Measurements from ENCODE around the gene KPNA6. TPM values are rescaled to one million over a fixed set of nuclear protein-coding genes. Genes with fewer than 3 reads are reported as not detected.
"Not testable (repeated sequence)": the region's sequence is repeated elsewhere in the genome, so short reads cannot be mapped to it uniquely, and the experiment has no call there.

KPNA6 gene
- total RNA-seq: 10 to 100 TPM; 82.6 to 90.0 (median 88.1) TPM

DNA sequence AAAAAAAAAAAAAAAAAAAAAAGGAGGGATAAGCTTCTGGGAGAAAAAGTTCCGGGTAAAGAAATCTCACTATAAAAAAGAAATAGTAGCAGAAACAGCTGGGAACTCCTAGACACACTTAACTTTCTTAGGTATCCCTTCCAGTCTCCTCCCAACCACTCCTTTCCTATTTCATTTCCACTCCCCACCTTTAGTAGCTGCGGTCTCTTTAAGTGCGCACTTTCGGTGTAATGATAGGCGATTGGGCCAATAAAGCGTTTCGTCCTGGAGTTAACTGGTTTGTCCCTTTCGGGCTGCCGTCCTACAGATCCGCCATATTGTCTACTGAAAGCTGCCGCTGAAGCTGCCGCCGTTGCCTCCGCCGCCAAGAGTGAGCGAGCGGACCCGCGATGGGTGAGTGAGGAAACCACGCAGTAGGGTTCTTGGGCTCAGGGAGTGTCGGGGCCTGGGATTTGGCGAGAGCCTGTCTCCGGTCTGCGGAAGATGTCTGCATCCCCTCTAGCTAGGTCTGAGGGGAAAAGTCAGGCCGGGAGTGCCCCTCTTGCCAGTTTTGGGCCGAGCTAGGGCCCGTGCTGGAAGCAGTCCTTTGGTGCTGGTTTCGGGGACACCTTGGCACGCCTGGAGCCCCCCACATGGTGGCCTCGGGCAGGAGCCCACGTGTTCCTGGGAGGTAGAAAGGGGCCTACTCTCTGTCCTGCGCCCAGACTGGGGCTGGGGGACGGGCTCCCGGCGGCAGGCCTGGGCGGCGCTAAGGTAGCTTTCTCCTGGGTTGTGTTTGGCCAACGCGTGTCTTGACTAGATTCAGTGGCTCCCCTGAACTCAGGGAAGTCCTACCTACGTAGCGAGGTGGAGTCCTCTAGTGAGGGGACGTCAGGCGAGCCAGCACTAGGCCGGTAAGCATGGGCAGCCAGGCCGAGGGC lies at the start of gene KPNA6:
Gene KPNA6, plus strand, starts transcription at position 315 of the 920 bp plus-strand sequence. Its CDS starts 75 bp downstream, at position 390.
- H3K27me3 Mint-ChIP-seq (ENCODE audit: low read depth): no peaks in the 10 kb centered on the region
- H3K9me3 Mint-ChIP-seq: no peaks in the 10 kb centered on the region
- peak; percentile 79 for DNase-seq
- peak; percentile 83 to 85 for ATAC-seq
- H3K4me1 Mint-ChIP-seq (ENCODE audit: low read depth): peaks cover 36% of the 10 kb centered on the region
- H3K36me3 Mint-ChIP-seq (ENCODE audit: insufficient read depth): peaks cover 6% of the 10 kb centered on the region
- peak within 1 kb of the TSS; percentile 98 for H3K4me3 Mint-ChIP-seq

DNA sequence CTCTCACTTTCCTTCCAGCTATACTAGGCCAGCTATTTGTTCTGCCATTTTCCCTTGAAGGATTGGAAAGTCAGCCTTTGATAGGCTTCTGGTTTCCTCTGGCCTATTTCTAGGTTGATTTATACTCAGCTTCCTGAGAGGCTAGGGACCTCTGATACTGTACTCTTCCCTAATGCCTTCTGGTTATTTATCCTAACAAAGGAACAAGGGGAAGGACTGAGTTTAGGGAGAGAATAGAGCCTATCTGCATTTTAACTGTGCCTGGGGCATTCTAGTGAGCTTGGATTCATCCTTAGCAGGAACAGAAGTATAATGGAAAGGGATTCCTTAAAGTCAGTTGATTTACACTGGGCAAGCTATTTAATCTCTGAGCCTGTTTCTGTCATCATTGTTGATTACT lies 46.9 kb upstream of the KPNA6 start:
- H3K9me3 Mint-ChIP-seq: no peaks in the 10 kb centered on the region
- ATAC-seq (no peak), DNase-seq (no peak)
- H3K27me3 Mint-ChIP-seq (ENCODE audit: low read depth): no peaks in the 10 kb centered on the region
- H3K36me3 Mint-ChIP-seq (ENCODE audit: insufficient read depth): peaks cover 11% of the 10 kb centered on the region
- no peak overlapping the region for H3K4me3 Mint-ChIP-seq
- H3K4me1 Mint-ChIP-seq (ENCODE audit: low read depth): no peaks in the 10 kb centered on the region

DNA sequence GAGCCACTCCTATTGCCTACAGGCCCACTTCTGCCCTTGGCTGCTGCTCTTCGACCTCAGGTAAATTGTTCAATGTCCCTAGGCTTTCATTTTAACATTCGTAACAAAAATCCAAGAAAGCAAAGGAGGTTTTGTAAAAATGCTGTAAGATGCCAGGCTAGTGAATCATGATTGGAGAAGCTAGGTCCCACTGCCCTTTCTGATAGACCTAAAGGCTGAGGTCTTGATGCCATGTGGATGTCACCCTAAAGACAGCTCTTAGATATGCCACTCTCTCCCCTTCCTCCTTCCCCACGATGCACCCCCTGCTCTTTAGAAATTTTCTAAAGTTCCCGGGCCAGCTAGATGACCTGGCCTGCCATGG lies 45.0 kb upstream of the KPNA6 start:
- Mint-ChIP-seq H3K4me3 (no peak overlapping the region), H3K36me3 (ENCODE audit: insufficient read depth) (peaks cover 11% of the 10 kb centered on the region), H3K27me3 (ENCODE audit: low read depth) (no peaks in the 10 kb centered on the region), H3K4me1 (ENCODE audit: low read depth) (peaks cover 7% of the 10 kb centered on the region), H3K9me3 (no peaks in the 10 kb centered on the region)
- DNase-seq (no peak), ATAC-seq (no peak)

DNA sequence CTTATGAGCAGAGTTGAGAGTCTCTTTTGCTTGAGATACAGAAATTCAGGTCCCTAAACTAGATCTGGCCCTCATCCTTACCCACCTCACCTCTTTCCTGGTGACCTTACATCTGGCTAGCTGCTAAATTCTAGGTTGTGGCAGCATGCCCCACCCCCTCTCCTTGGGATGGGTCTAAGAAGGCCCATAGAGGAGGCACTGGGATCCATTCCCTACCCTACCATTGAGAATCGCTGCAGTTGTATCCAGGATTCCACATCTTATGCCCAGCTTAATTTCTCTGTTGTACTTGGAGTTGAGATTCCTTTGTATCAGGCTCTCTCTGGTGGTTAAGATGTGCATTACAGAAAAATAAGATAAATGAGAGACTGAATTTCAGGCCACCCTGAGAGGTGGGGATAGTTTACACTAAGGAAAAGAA lies 44.6 kb upstream of the KPNA6 start:
- no peak for DNase-seq
- Mint-ChIP-seq H3K9me3 (no peaks in the 10 kb centered on the region), H3K4me3 (no peak overlapping the region), H3K27me3 (ENCODE audit: low read depth) (no peaks in the 10 kb centered on the region), H3K4me1 (ENCODE audit: low read depth) (peaks cover 7% of the 10 kb centered on the region), H3K36me3 (ENCODE audit: insufficient read depth) (peaks cover 11% of the 10 kb centered on the region)
- peak in 1 of 2 donors; percentile 57 for ATAC-seq

DNA sequence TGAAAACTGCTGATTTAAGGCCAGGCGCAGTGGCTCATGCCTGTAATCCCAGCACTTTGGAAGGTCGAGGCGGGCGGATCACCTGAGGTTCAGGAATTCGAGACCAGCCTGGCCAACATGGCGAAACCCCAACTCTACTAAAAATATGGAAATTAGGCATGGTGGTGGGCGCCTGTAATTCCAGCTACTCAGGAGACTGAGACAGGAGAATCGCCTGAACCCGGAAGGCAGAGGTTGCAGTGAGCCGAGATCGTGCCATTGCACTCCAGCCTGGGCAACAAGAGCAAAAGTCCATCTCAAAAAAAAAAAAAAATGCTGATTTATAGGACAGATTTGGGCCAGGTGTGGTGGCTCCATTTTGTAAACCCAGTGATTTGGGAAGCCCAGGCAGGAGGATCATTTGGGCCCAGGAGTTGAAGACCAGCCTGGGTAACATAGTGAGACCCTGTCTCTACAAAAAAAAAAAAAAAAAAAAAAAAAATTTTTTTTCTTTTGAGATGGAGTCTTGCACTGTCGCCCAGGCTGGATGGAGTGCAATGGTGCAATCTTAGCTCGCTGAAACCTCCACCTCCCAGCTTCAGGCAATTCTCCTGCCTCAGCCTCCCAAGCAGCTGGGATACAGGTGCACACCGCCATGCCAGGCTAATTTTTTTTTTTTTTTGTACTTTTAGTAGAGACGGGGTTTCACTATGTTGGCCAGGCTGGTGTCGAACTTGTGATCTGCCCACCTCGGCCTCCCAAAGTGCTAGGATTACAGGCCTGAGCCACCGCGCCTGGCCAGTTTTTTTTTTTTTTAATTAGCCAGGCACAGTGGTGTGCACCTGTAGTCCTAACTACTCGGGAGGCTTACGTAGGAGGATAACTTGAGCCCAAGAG lies 42.0 kb upstream of the KPNA6 start:
- H3K36me3 Mint-ChIP-seq (ENCODE audit: insufficient read depth); ATAC-seq; H3K9me3 Mint-ChIP-seq; H3K4me3 Mint-ChIP-seq; H3K27me3 Mint-ChIP-seq (ENCODE audit: low read depth); H3K4me1 Mint-ChIP-seq (ENCODE audit: low read depth); DNase-seq: not testable (repeated sequence)

DNA sequence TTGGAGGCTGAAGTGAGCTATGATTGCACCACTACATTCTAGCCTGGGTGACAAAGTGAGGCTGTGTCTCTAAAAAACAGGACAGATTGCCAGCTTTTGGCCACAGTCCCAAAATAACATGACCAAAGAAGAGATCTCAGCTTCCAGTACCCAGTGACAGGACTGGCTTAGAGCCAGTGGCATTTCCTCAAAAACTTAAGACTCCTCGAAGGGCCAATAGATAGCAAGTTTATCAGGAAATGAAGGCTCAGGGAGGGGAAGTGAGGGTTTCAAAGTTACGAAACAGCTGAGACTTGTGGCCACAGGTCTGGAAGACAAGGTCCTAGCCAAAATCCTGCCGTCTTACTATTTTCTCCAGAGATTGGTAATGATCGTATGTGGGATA lies 41.4 kb upstream of the KPNA6 start:
- H3K4me1 Mint-ChIP-seq (ENCODE audit: low read depth): peaks cover 9% of the 10 kb centered on the region
- no peaks in the 10 kb centered on the region for H3K27me3 Mint-ChIP-seq (ENCODE audit: low read depth)
- no peak overlapping the region for H3K4me3 Mint-ChIP-seq
- ATAC-seq (no peak), DNase-seq (no peak)
- H3K36me3 Mint-ChIP-seq (ENCODE audit: insufficient read depth): peaks cover 2% of the 10 kb centered on the region
- no peaks in the 10 kb centered on the region for H3K9me3 Mint-ChIP-seq

DNA sequence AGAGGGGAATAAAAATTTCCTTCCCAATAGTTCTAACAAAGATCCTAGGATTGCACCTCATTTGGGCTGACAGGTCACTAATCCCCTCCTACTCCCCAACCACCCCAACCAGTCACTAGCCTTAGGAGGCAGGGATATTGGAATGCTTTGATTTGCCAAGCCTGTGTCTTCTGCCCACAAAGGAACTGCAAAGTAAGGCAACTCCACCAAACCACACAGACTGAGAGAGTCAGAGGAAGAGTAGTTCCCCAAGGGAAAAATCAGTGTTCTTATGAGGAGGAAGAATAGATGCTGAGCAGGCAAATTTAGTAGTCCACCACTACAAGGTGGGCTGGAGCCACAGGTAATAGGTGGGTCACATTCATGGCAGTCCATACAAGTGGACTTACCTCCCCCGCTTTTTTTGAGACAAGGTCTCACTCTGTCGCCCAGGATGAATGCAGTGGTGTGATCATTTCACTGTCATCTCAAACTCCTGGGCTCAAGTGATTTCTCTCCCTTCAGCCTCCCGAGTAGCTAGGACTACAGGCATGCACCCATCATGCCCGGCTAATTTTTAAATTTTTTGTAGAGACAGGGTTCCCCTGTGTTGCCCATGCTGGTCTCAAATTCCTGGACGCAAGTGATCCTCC lies 38.8 kb upstream of the KPNA6 start:
- no peak for ATAC-seq
- DNase-seq: no peak
- Mint-ChIP-seq H3K4me1 (ENCODE audit: low read depth) (peaks cover 25% of the 10 kb centered on the region), H3K27me3 (ENCODE audit: low read depth) (no peaks in the 10 kb centered on the region), H3K4me3 (no peak overlapping the region), H3K9me3 (no peaks in the 10 kb centered on the region), H3K36me3 (ENCODE audit: insufficient read depth) (no peaks in the 10 kb centered on the region)

DNA sequence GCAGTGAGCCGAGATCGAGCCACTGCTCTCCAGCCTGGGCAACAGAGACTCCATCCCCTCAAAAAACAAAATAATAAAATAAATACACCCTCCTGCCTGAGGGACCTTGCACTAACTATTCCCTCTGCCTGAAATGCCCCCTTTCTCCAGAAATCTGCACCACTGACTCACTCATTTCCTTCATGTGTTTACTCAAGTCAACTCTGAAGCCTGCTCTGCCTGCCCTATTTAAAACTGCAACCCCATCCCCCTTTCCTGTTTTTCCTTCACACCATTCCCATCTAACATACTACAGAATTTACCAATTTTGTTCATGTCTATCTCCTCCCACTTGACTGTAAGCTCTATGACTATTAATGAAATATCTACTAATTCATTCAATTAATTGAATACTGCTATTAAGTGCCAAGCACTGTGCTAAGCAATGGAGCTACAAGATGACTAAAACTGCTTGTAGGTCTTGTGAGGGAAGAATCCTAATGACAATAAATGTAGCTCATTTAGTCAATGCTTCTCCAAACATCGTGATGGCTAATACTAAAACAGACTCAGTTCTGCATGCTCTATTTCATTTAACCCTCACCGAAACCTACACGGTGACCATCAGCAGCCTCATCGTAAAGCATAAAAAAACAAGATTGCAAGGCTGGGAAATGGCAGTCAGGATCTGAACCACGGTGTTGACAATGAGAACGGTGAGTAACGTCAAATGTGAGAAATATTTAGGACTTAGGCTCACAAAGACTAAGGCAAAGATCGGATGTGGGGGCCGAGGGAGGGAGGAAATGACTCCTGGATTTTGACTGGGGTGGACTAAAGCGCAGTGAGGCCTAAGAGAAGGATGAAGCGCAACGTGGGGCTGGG lies 35.9 kb upstream of the KPNA6 start:
- ATAC-seq (peak in 1 of 2 donors; percentile 15), DNase-seq (no peak)
- Mint-ChIP-seq H3K4me3 (peak overlapping the region; percentile 85), H3K27me3 (ENCODE audit: low read depth) (no peaks in the 10 kb centered on the region), H3K4me1 (ENCODE audit: low read depth) (peaks cover 32% of the 10 kb centered on the region), H3K9me3 (no peaks in the 10 kb centered on the region), H3K36me3 (ENCODE audit: insufficient read depth) (peaks cover 2% of the 10 kb centered on the region)

DNA sequence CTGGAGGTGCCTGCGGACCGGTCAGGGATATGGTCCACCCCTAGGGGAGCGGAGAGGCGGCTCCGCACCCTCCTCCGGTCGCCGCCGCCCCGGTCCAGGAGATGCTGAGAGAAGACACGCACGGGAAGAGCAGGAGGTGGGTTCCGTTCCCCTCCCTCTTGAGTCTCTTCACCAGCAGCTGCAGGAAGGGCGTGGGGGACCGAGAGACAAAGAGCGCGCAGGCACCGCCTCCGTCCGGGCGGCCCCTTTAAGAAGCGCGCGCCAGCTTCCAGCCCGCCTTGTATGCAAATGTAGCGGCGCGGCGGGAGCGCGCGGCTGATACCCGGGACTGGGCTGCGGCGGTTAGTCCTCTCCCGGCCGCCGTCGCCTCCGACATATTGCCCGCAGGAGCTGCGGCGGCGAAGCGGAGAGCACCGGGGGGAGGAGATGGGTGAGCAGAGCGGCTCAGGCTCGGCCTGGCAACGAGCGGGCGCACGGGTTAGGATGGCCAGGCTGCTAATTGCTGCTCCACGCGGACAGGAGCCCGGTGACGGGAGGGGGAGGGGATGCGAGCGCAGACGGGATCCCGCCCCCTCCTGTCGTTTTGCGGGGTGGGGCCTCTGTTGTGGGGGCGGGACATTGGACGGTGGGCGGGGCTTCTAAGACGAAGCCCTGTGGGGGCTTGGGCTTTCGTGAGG lies 35.1 kb upstream of the KPNA6 start, which contains the start of gene TMEM39B:
Gene TMEM39B, plus strand, starts transcription at position 318 of the 677 bp plus-strand sequence. Its CDS starts 109 bp downstream, at position 427.
- Mint-ChIP-seq H3K27me3 (ENCODE audit: low read depth) (no peaks in the 10 kb centered on the region), H3K4me1 (ENCODE audit: low read depth) (peaks cover 32% of the 10 kb centered on the region), H3K36me3 (ENCODE audit: insufficient read depth) (peaks cover 8% of the 10 kb centered on the region), H3K4me3 (peak within 1 kb of the TSS; percentile 85), H3K9me3 (no peaks in the 10 kb centered on the region)
- ATAC-seq (peak; percentile 86 to 87), DNase-seq (peak; percentile 86)

DNA sequence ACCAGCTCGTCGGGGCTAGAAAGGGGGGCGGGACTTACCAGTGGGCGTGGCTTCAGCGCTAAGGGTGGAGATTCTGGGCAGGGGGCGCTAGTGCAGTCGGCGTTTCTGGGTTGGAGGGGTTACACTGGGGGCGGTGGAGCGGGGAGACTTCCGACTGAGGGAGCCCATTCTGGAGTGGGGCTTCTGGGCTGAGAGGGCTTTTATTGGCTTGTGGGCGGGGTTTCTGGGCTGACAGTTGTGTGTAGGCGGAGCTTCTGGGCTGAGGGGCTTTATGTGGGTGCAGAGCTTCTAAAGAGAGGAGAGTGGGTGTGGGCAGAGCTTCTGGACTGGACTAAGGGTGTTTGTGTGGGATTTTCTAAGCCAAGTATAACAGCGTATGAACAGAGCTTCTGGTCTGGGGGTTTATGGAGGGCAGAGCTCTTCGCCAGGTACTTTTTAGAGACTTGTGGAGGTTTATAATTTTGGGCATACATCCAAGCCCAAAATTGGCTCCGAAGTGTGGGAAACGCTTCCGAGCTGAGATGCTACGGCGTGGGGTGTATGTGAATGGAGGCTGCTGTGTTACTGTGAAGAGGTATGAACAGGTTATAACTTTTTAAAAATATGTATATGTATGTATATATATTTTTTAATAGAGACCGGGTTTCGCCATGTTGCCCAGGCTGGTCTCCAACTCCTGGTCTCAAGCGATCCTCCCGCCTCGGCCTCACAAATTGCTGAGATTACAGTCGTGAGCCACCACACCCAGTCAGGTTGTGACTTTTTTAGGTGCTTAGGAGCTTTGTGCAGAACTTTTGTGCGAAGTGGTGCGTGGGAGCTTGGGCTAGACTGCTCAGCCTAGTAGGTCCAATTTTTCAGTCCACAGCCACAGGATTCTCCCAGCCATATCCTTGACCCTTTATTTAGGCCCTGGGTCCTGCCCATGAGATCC lies 34.3 kb upstream of the KPNA6 start:
- ATAC-seq (peak in 1 of 2 donors; percentile 22), DNase-seq (no peak)
- no peaks in the 10 kb centered on the region for H3K27me3 Mint-ChIP-seq (ENCODE audit: low read depth)
- peak overlapping the region; percentile 85 for H3K4me3 Mint-ChIP-seq
- no peaks in the 10 kb centered on the region for H3K9me3 Mint-ChIP-seq
- H3K36me3 Mint-ChIP-seq (ENCODE audit: insufficient read depth): peaks cover 9% of the 10 kb centered on the region
- H3K4me1 Mint-ChIP-seq (ENCODE audit: low read depth): peaks cover 32% of the 10 kb centered on the region

DNA sequence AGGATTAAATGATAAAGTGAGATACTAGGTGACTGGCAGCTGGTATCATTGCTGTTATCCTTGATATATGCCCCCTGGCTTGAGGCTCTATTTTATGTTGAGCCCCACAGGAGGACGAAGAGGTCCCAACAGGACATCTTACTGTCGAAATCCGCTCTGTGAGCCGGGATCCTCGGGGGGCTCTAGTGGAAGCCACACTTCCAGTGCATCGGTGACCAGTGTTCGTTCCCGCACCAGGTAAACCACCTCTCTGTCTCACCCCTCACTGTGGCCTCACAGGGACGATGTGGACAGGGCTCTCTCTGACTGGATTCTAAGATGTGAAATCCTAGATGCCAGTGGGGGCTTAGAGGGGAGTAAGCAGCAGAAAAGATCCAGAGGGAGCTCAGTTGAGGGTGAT lies 33.0 kb upstream of the KPNA6 start:
- H3K27me3 Mint-ChIP-seq (ENCODE audit: low read depth): no peaks in the 10 kb centered on the region
- no peak for ATAC-seq
- H3K36me3 Mint-ChIP-seq (ENCODE audit: insufficient read depth): peaks cover 9% of the 10 kb centered on the region
- no peak for DNase-seq
- H3K9me3 Mint-ChIP-seq: no peaks in the 10 kb centered on the region
- peaks cover 32% of the 10 kb centered on the region for H3K4me1 Mint-ChIP-seq (ENCODE audit: low read depth)
- H3K4me3 Mint-ChIP-seq: peak overlapping the region; percentile 42

DNA sequence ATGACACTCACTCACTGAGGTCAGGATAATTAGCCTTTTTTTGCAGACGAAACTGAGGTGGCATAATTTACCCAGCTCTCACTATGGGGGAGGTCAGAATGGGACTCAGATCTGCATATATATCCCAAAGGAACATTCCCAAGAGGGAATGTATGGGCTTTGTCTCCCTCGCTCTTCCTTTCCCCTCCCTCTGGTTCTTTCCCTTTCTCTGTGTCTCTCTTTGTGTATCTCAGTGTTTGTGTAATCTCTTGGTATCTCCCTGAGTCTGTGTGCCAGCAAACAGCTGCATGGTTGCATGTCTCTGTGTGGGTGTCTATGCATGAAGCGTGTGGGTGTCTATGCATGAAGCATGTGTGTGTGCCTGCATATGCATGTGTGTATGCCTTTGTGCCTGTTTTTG lies 30.4 kb upstream of the KPNA6 start:
- DNase-seq: no peak
- peaks cover 22% of the 10 kb centered on the region for H3K4me1 Mint-ChIP-seq (ENCODE audit: low read depth)
- no peak overlapping the region for H3K4me3 Mint-ChIP-seq
- H3K27me3 Mint-ChIP-seq (ENCODE audit: low read depth): no peaks in the 10 kb centered on the region
- H3K36me3 Mint-ChIP-seq (ENCODE audit: insufficient read depth): peaks cover 18% of the 10 kb centered on the region
- no peak for ATAC-seq
- H3K9me3 Mint-ChIP-seq: no peaks in the 10 kb centered on the region
